Mammary epithelial cell (primary cell): ENCODE data around the gene TRIM47.

Experiments
- EZH2 ChIP-seq: IDR thresholded peaks from 2 replicates; pipeline ENCODE4 v1.6.1; 2012; ENCODE audit warnings: low read length, inconsistent platforms, borderline replicate concordance
- TF ChIP-seq, protein P1 (sequence below), 2 donors: IDR thresholded peaks in 1 of 2; conservative IDR thresholded peaks in 1 of 2; 2 replicates each; pipeline ENCODE4 v1.5.1; 2011 to 2012; ENCODE audit warnings: inconsistent platforms in 2 of 2, low read length in 2 of 2, mild to moderate bottlenecking in 2 of 2, control low read depth in 1 of 2, low read depth in 1 of 2; ENCODE audit not compliant: insufficient read depth in 1 of 2; ENCODE audit errors: extremely low read depth in 1 of 2

DNA sequence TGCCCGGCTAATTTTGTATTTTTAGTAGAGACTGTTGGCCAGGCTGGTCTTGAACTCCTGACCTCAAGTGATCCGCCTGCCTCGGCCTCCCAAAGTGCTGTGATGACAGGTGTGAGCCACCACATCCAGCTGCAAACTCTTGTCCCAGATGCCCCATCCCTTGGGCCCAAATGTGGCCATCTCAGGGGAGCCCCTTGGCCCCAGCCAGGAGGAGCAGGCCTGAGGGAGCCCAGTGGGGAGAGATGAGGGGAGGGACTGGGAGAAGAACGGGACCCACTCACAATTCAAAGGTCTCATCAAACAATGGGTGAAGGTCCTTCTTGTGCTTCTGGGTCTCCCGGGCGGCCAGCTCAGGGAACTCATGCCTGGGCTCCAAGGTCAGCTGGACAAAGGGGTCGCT lies 48.6 kb downstream of the TRIM47 start:
- TF ChIP-seq, protein P1, sequence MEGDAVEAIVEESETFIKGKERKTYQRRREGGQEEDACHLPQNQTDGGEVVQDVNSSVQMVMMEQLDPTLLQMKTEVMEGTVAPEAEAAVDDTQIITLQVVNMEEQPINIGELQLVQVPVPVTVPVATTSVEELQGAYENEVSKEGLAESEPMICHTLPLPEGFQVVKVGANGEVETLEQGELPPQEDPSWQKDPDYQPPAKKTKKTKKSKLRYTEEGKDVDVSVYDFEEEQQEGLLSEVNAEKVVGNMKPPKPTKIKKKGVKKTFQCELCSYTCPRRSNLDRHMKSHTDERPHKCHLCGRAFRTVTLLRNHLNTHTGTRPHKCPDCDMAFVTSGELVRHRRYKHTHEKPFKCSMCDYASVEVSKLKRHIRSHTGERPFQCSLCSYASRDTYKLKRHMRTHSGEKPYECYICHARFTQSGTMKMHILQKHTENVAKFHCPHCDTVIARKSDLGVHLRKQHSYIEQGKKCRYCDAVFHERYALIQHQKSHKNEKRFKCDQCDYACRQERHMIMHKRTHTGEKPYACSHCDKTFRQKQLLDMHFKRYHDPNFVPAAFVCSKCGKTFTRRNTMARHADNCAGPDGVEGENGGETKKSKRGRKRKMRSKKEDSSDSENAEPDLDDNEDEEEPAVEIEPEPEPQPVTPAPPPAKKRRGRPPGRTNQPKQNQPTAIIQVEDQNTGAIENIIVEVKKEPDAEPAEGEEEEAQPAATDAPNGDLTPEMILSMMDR (conservative IDR thresholded peaks at IDR 0.05 in 1 of 2, IDR thresholded peaks at IDR 0.05 in 1 of 2; ENCODE audit: extremely low read depth in 1 of 2, insufficient read depth in 1 of 2, low read depth in 1 of 2, low read length in 2 of 2), result no peak
- no peak for TF ChIP-seq EZH2
